ENCODE results near the gene TXNRD1. TPM values are rescaled to one million over a fixed set of nuclear protein-coding genes. Genes with fewer than 3 reads are reported as not detected.

TXNRD1 gene
- total RNA-seq, 1 donor from 2014 or later: 83.7 TPM

DNA sequence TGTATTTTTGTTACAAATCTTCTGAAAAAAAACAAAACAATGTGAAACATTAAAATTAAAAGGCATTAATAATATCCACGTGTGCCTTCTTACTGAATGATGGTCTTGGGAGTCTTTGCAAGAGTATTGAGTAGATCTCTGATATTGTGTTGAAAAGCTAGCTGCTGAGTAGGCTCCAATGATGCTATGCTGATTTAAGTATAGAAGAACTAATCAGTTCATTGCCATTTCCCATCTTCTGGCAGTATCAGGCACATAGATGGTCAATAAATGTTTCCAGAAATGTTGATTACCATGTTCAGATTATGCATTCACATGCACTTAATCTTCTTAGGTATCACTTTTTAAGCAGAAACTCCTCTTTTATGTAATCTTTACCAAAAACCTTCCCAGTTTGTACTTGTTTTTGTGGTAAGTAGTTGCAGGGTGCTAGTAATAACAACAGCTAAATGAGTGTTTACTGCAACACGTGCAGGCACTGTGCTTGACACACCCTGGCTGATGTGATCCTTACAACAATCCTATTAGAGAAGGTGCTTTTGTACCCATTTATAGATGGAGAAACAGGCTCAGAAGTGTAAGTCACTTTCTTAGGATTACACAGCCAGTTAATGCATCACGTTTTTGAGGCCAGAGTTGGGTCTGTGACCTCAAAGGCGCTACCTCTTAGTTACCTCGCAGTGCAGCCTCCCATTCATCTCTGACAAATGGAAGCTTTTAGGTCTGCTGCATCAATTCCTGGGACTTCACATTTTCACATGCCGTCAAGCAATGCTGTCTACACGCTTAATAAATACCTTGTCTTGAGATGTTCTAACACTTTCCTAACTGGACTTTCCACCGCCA lies 134.9 kb downstream of the TXNRD1 start:
- H3K4me1 Mint-ChIP-seq (ENCODE audit: low read depth): peaks cover 2% of the 10 kb centered on the region
- no peak overlapping the region for H3K4me3 Mint-ChIP-seq (ENCODE audit: low read depth)
- no peaks in the 10 kb centered on the region for H3K27me3 Mint-ChIP-seq (ENCODE audit: low read depth)
- intact Hi-C loops (cut with micrococcal nuclease): no loop called here
- H3K9me3 Mint-ChIP-seq: no peaks in the 10 kb centered on the region
- no peak overlapping the region for H3K27ac Mint-ChIP-seq
- no peak for DNase-seq (ENCODE audit: low spot score)
- peaks cover 37% of the 10 kb centered on the region for H3K36me3 Mint-ChIP-seq (ENCODE audit: low read depth)

DNA sequence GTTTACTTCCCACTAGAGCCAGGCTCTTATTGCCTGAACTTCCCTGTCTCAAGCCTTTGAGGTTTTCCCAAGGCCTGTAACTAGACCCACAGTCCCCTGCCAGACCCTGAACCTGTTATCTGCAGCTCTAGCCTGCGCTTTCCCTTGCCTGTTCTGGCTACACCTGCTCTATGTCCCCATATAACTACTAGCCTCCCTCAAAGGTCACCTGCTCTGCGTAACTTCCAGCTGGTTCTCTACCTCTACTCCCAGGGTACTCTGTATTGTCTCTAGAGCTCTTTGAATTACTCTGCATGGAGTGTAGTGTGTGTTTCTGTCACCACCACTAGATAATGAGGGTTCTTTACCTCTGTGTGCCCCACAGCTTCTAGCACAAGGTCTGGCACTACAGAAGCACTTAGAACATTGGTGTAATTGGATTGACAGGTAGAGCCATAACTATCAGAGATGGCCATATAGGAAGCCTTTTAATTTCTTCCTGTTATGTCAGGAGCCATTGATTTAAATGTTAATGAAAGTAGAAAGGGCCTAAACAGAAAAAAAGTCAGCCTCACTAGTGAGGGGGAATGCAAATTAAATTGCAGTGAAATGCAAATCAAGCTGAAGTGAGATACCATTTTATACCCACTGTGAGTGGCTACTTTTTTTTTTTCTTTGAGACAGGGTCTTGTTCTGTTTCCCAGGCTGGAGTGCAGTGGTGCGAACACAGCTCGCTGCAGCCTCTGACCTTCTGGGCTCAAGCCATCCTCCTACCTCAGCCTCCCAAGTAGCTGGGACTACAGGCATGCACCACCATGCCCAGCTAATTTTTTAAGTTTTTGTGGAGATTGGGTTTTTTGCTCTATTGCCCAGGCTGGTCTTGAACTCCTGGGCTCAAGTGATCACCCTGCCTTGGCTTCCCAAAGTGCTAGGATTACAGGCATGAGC lies 135.7 kb downstream of the TXNRD1 start:
- Mint-ChIP-seq H3K4me3 (ENCODE audit: low read depth) (no peak overlapping the region), H3K4me1 (ENCODE audit: low read depth) (peaks cover 6% of the 10 kb centered on the region), H3K36me3 (ENCODE audit: low read depth) (peaks cover 34% of the 10 kb centered on the region), H3K27me3 (ENCODE audit: low read depth) (no peaks in the 10 kb centered on the region), H3K27ac (no peak overlapping the region), H3K9me3 (no peaks in the 10 kb centered on the region)
- intact Hi-C loops (cut with micrococcal nuclease): no loop called here
- no peak for DNase-seq (ENCODE audit: low spot score)

DNA sequence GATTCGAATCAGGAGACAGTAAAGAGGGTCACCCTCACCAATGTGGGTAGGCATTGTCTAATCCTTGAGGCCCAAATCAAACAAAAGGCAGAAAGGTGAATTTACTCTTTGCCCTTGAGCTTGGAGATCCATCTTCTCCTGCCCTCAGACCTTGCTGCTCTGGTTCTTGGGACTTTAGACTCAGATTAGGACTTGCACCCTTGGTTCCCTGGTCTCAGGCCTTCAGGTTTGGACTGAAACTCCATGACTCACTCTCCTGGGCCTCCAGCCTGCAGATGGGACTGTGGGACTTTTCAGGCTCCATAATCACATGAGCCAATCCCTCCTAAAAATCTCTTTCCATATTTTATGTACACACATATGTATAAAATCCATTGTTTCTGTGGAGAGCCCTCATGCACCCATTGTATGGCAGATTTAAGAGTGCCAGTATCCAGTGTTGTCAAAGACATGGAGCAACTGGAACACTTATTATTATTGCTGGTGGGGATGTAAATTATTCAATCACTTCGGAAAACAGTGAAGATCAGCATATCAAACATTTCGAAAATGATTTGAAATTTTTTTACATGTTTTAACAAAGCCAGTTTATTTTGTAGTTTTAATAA lies 136.6 kb downstream of the TXNRD1 start:
- peaks cover 29% of the 10 kb centered on the region for H3K36me3 Mint-ChIP-seq (ENCODE audit: low read depth)
- peaks cover 7% of the 10 kb centered on the region for H3K4me1 Mint-ChIP-seq (ENCODE audit: low read depth)
- H3K27me3 Mint-ChIP-seq (ENCODE audit: low read depth): no peaks in the 10 kb centered on the region
- no peaks in the 10 kb centered on the region for H3K9me3 Mint-ChIP-seq
- no peak overlapping the region for H3K4me3 Mint-ChIP-seq (ENCODE audit: low read depth)
- no peak overlapping the region for H3K27ac Mint-ChIP-seq
- DNase-seq (ENCODE audit: low spot score): no peak
- intact Hi-C loops (cut with micrococcal nuclease): no loop called here

DNA sequence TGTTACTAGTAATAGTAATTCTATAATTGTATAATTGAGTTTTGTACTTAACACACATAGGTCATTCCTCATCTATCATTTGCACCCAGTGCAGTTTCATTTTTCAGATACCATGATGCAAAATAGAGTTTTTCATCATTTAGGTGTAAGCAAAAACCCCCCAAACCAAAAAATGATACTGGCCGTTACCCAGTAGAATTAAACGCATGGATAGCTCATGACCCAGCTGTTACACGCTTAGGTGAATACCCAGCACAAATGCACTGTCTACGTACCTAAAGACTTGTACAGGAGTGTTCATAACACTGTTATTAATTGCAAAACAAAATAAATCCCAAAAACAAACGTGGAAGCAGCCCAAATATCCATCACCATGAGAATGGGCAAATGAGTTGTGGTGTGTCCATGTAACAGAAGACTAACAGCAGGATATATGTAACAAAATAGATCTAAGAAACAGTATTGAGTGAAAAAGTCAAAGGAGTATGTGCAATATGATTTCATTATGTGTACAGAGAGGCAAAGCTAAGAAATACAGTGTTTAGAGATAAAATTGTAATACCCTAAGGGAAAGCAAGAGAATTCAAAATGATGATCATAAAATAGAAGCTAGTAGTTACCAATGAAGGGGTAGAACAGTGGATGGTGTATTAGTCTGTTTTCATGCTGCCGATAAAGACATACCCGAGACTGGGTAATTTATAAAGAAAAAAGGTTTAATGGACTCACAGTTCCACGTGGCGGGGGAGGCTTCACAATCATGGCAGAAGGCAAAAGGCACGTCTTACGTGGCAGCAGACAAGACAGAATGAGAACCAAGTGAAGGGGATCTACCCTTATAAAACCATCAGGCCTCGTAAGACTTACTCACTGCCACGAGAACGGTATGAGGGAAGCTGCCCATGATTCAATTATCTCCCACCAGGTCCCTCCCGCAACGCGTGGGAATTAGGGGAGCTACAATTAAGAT lies 137.7 kb downstream of the TXNRD1 start:
- Mint-ChIP-seq H3K4me1 (ENCODE audit: low read depth) (peaks cover 8% of the 10 kb centered on the region), H3K9me3 (no peaks in the 10 kb centered on the region), H3K36me3 (ENCODE audit: low read depth) (peaks cover 19% of the 10 kb centered on the region), H3K4me3 (ENCODE audit: low read depth) (no peak overlapping the region), H3K27me3 (ENCODE audit: low read depth) (no peaks in the 10 kb centered on the region), H3K27ac (no peak overlapping the region)
- intact Hi-C loops (cut with micrococcal nuclease): no loop called here
- DNase-seq (ENCODE audit: low spot score): no peak

DNA sequence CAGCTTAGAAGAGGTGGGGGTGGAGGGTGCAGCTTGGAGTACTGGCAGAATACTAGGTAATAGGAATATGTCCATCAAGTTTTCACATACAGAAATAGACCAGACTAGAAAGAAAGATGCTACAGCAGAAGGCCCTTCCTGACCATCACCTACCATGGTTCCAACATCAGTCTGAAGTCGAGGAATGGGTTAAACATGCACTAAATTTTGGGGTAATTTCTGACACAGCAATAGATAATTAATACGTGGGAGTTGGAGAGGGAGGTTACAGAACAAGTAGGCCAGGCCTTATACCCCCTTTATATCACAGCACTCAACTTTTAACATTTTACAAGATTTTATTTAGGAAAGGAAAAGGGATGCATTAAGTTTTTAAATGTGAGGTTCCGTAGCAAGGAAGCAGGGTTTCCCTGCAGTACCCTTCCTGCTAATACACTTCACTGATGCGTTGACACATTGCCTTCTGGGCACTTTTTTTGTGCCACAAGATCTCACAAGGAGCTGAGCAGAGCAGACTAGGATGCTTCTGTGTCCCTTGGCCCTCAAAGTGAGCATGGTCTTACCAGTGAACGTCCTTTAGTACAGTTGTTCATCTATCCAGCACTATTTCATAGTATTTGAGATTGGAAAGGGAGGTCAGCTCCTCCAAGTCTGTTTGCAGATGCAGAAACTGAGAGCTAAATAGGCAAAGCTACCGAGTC lies 138.7 kb downstream of the TXNRD1 start:
- H3K36me3 Mint-ChIP-seq (ENCODE audit: low read depth): peaks cover 10% of the 10 kb centered on the region
- no peak overlapping the region for H3K27ac Mint-ChIP-seq
- DNase-seq (ENCODE audit: low spot score): no peak
- peaks cover 8% of the 10 kb centered on the region for H3K4me1 Mint-ChIP-seq (ENCODE audit: low read depth)
- H3K4me3 Mint-ChIP-seq (ENCODE audit: low read depth): no peak overlapping the region
- H3K27me3 Mint-ChIP-seq (ENCODE audit: low read depth): no peaks in the 10 kb centered on the region
- H3K9me3 Mint-ChIP-seq: no peaks in the 10 kb centered on the region
- intact Hi-C loops (cut with micrococcal nuclease): no loop called here

DNA sequence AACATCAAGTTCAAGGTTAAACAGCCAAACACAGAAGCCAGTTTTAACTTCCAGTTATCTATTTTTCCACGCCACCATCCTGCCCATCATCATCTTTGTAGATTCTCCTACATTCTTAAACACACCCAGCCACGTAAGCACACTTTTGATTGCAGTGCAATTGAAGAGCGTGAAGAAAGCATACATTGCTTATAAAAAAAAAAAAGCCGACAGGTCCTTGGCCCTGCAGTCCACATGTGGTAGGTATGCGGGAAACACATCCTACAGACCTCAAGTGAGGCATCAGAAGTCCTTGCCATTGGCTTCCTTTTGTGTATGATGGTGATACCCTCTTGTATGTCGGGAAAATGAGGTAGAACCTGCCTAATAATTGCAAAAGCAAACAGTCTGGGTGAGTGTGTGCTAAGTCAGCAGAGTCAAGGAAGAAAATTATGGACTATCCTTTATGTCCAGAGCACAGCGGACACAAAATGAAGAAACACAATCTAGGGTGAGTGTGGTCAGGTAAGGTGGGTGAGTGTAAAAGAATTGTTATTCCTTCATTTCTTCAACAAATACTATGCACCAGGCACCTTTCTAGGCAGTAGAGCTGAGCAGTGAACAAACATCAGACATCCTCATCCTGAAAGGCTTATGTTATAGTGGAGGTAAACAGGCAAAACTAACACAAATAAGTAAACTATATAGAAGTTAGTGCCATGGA lies 139.4 kb downstream of the TXNRD1 start:
- Mint-ChIP-seq H3K27ac (no peak overlapping the region), H3K27me3 (ENCODE audit: low read depth) (no peaks in the 10 kb centered on the region), H3K36me3 (ENCODE audit: low read depth) (peaks cover 10% of the 10 kb centered on the region), H3K4me3 (ENCODE audit: low read depth) (no peak overlapping the region), H3K9me3 (no peaks in the 10 kb centered on the region), H3K4me1 (ENCODE audit: low read depth) (peaks cover 8% of the 10 kb centered on the region)
- intact Hi-C loops (cut with micrococcal nuclease): loop anchor here (5.0 kb wide), 1 partner anchor 138 kb away; the partner anchor contains the start of gene TXNRD1
- no peak for DNase-seq (ENCODE audit: low spot score)

DNA sequence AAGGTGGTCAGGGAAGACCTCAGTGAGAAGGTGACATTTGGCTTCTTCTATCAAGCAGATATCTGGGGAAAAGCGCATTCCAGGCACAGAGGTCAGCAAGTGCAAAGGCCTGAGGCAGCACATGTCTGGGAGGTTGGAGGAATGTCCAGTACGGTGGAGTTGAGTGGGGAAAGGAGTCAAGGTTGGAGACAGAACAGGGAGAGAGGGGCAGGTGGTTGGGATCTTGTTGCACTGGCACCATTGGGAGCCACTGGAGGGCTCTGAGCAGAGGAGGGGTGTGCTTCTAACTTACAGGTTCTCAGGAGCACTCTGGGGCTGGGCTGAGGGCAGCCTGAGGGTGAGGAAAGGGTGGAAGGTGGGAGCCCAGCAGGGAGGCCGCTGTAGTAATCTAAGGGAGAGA lies 140.1 kb downstream of the TXNRD1 start:
- Mint-ChIP-seq H3K4me1 (ENCODE audit: low read depth) (peaks cover 8% of the 10 kb centered on the region), H3K4me3 (ENCODE audit: low read depth) (no peak overlapping the region), H3K27ac (peak overlapping the region; percentile 13), H3K36me3 (ENCODE audit: low read depth) (peaks cover 10% of the 10 kb centered on the region), H3K27me3 (ENCODE audit: low read depth) (no peaks in the 10 kb centered on the region), H3K9me3 (no peaks in the 10 kb centered on the region)
- intact Hi-C loops (cut with micrococcal nuclease): loop anchor here (5.0 kb wide), 1 partner anchor 138 kb away; the partner anchor contains the start of gene TXNRD1
- no peak for DNase-seq (ENCODE audit: low spot score)

DNA sequence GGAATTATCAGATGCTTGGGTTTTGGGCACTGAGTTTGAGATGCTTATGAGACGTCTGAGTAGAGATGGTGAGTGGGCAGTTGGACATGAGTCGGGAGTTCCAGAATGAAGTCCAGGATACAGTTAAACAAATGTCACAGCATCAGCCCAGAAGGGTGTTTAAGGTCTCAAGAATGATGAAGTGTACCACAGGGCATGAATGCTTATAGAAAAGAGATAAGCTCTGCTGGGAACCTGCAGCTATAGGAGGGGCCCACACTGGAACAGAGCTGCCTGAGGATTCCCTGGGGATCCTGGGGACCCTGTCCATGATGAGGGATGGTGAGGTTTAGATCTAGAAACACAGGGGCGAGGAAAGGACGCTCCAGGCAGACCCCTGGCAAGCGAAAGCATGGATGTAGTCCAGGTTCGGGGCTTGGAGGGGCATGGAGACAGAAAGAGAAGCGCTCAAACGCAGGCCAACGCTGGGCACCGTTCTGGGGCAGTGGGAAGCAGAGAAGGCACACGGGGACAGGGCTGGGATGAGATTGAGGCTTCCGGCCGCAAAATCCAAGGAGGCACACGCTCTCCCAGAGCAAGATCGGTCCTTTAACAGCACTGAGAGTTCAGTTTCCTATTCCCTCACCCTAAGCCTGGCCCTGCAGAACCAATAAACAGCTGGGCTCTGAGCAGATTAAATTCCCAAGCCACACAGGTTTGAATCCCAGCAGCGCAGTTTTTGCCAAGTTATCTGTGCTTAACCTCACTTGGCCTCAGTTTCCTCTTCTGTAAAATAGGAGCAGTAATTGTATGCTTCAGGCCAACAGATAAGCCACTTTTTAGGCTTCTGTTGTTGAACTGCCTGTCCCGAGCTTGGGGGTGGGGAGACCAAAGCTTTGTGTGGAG lies 140.9 kb downstream of the TXNRD1 start:
- H3K4me1 Mint-ChIP-seq (ENCODE audit: low read depth): peaks cover 8% of the 10 kb centered on the region
- H3K9me3 Mint-ChIP-seq: no peaks in the 10 kb centered on the region
- no peak for DNase-seq (ENCODE audit: low spot score)
- H3K4me3 Mint-ChIP-seq (ENCODE audit: low read depth): no peak overlapping the region
- H3K36me3 Mint-ChIP-seq (ENCODE audit: low read depth): peaks cover 3% of the 10 kb centered on the region
- intact Hi-C loops (cut with micrococcal nuclease): loop anchor here (5.0 kb wide), 1 partner anchor 139 kb away; the partner anchor contains the start of gene TXNRD1
- H3K27me3 Mint-ChIP-seq (ENCODE audit: low read depth): no peaks in the 10 kb centered on the region
- no peak overlapping the region for H3K27ac Mint-ChIP-seq

DNA sequence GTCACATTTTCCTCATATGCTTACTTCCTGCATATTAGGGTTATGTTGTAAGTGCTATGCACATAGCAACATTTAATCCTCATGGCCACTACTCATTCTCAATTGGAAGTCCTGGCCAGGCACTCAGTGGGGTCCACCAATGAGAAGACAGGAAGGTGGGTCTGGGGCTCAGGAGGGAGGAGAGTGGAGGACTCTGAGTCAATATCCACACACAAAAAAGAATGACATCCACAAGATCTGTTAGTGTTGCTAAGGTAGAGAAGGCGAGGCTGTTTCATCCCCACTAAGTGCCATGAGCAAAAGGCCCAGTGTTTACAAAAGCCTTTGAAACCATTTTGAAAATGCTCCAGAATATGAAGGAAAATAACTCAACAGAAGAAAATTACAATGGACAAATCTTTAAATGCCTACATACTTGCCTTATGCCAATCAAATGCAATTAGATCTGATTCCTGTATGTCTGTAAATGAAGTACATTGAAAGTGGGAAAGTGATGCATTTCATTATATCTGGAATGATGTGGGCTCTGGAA lies 141.9 kb downstream of the TXNRD1 start:
- Mint-ChIP-seq H3K27ac (no peak overlapping the region), H3K4me3 (ENCODE audit: low read depth) (no peak overlapping the region), H3K36me3 (ENCODE audit: low read depth) (no peaks in the 10 kb centered on the region), H3K9me3 (no peaks in the 10 kb centered on the region), H3K4me1 (ENCODE audit: low read depth) (peaks cover 8% of the 10 kb centered on the region), H3K27me3 (ENCODE audit: low read depth) (no peaks in the 10 kb centered on the region)
- intact Hi-C loops (cut with micrococcal nuclease): loop anchor here (5.0 kb wide), 1 partner anchor 140 kb away; the partner anchor contains the start of gene TXNRD1
- no peak for DNase-seq (ENCODE audit: low spot score)

DNA sequence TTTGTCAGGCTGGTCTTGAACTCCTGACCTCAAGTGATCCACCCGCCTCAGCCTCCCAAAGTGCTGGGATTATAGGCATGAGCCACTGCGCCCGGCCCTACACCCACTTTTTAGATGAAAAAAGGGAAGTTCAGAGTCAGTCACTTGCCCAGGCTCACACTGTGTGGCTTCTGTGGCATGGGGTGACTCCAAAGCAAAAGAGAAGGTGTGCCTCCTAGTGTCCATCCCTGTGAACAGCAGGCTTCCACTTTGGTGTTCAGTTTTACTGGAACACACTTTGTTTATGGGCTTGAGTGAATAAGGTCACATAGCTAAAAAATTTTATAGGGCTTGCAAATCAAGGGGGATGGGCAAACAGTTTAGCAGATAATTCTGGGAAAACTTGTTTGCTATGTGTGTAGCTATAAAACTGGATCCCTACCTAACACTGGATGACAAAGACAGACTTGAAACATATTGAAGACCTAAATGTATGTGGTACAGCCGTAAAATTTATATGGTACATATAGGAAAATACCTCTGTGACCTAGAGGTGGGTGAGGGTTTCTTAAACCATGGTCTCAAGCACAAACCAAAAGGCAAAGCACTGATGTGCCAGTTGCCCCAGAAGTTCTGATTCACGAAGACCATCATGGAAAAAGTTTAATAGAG lies 142.9 kb downstream of the TXNRD1 start:
- Mint-ChIP-seq H3K27ac (no peak overlapping the region), H3K9me3 (no peaks in the 10 kb centered on the region)
- intact Hi-C loops (cut with micrococcal nuclease): loop anchor here (1.0 to 5.0 kb wide), 2 partner anchors 141 to 157 kb away; partner anchors contain the start of gene TXNRD1

More for the DNA sequence above, 142.9 kb downstream of the TXNRD1 start:
- no peaks in the 10 kb centered on the region for H3K27me3 Mint-ChIP-seq (ENCODE audit: low read depth)
- peak; percentile 60 for DNase-seq (ENCODE audit: low spot score)
- no peak overlapping the region for H3K4me3 Mint-ChIP-seq (ENCODE audit: low read depth)
- H3K4me1 Mint-ChIP-seq (ENCODE audit: low read depth): peaks cover 8% of the 10 kb centered on the region
- no peaks in the 10 kb centered on the region for H3K36me3 Mint-ChIP-seq (ENCODE audit: low read depth)

Measured in activated T-helper 2 cell treated with anti-CD3 and anti-CD28 coated beads, Interferon-gamma antibody, Interleukin-2, Interleukin-4, amounts not matched to agents 10 μg/mL and 5 μg/mL and 100 μg/mL, durations not matched to agents 14 hours and 24 hours and 36 hours (primary cell).